HL-60/S4 (cell line): ENCODE measurements around the gene GPR173.

ENCODE experiments used
- in situ Hi-C: fragments of 300-500 bp; cut with MboI; formaldehyde crosslinking; loops from 2 replicates; pipeline ENCODE4 v1.14.3; 2022; ENCODE audit warnings: low sequenced_read_pairs

The GPR173 gene

GRCh38 chrX:53048169-53049126 is at the start of gene GPR173:
Gene GPR173, plus strand, starts transcription at chrX:53048789. Its CDS starts 27,833 bp downstream, at chrX:53076622.
- in situ Hi-C loops: no loop called here

GRCh38 chrX:53000447-53001135 is 48.0 kb upstream of the GPR173 start:
- in situ Hi-C loops: no loop called here

- in situ Hi-C loops: no loop called here
Observed at GRCh38 chrX:53001958-53002357, 46.6 kb upstream of the GPR173 start.

GRCh38 chrX:53003111-53003510 is 45.5 kb upstream of the GPR173 start:
- in situ Hi-C loops: no loop called here

GRCh38 chrX:53004038-53004437 is 44.6 kb upstream of the GPR173 start:
- in situ Hi-C loops: no loop called here

GRCh38 chrX:53004811-53005210 is 43.8 kb upstream of the GPR173 start:
- in situ Hi-C loops: no loop called here

- in situ Hi-C loops: no loop called here
Observed at GRCh38 chrX:53005327-53005726, 43.3 kb upstream of the GPR173 start.

- in situ Hi-C loops: no loop called here
Observed at GRCh38 chrX:53009032-53009431, 39.6 kb upstream of the GPR173 start.

- in situ Hi-C loops: no loop called here
Observed at GRCh38 chrX:53013291-53013690, 35.3 kb upstream of the GPR173 start.

- in situ Hi-C loops: no loop called here
Observed at GRCh38 chrX:53018627-53019026, 30.0 kb upstream of the GPR173 start.

- in situ Hi-C loops: no loop called here
Observed at GRCh38 chrX:53022381-53022780, 26.2 kb upstream of the GPR173 start.

GRCh38 chrX:53028678-53029077 is 19.9 kb upstream of the GPR173 start:
- in situ Hi-C loops: no loop called here

GRCh38 chrX:53031380-53031779 is 17.2 kb upstream of the GPR173 start:
- in situ Hi-C loops: no loop called here

- in situ Hi-C loops: no loop called here
Observed at GRCh38 chrX:53036149-53036548, 12.4 kb upstream of the GPR173 start.

GRCh38 chrX:53039236-53039635 is 9.4 kb upstream of the GPR173 start:
- in situ Hi-C loops: no loop called here

GRCh38 chrX:53044995-53045394 is 3.6 kb upstream of the GPR173 start:
- in situ Hi-C loops: no loop called here

- in situ Hi-C loops: no loop called here
Observed at GRCh38 chrX:53047228-53047627, 1.4 kb upstream of the GPR173 start.

- in situ Hi-C loops: no loop called here
Observed at GRCh38 chrX:53049127-53049517, 533 bp downstream of the GPR173 start.

GRCh38 chrX:53050841-53051240 is 2.3 kb downstream of the GPR173 start:
- in situ Hi-C loops: no loop called here

GRCh38 chrX:53055244-53055849 is 6.8 kb downstream of the GPR173 start:
- in situ Hi-C loops: no loop called here

- in situ Hi-C loops: no loop called here
Observed at GRCh38 chrX:53056292-53056691, 7.7 kb downstream of the GPR173 start.

- in situ Hi-C loops: no loop called here
Observed at GRCh38 chrX:53065104-53065503, 16.5 kb downstream of the GPR173 start.
